ENCODE results near the gene GABBR2.

Gene GABBR2

GRCh38 chr9:98344581-98344980 is 364.2 kb downstream of the GABBR2 start:
- H3K27ac ChIP-seq: no peak overlapping the region
- no peak for TF ChIP-seq CTCF (conservative IDR thresholded peaks at IDR 0.05)

GRCh38 chr9:98342820-98343210 is 365.9 kb downstream of the GABBR2 start:
- TF ChIP-seq CTCF (conservative IDR thresholded peaks at IDR 0.05): no peak
- H3K27ac ChIP-seq: peak overlapping the region; percentile 89

- no peak for TF ChIP-seq CTCF (conservative IDR thresholded peaks at IDR 0.05)
- H3K27ac ChIP-seq: peak overlapping the region; percentile 89
These were observed 366.5 kb downstream of the GABBR2 start for GRCh38 chr9:98342098-98342819.

GRCh38 chr9:98341157-98342097 is 367.3 kb downstream of the GABBR2 start:
- H3K27ac ChIP-seq: peak overlapping the region; percentile 89

GRCh38 chr9:98339987-98340800 is 368.5 kb downstream of the GABBR2 start:
- no peak for TF ChIP-seq CTCF (conservative IDR thresholded peaks at IDR 0.05)
- peak overlapping the region; percentile 89 for H3K27ac ChIP-seq

More at GRCh38 chr9:98341157-98342097, 367.3 kb downstream of the GABBR2 start:
- TF ChIP-seq CTCF (conservative IDR thresholded peaks at IDR 0.05): no peak

- no peak overlapping the region for H3K27ac ChIP-seq
- TF ChIP-seq CTCF (conservative IDR thresholded peaks at IDR 0.05): no peak
These were observed 373.1 kb downstream of the GABBR2 start for GRCh38 chr9:98335661-98336060.

All from VCaP (cell line).